SKM-1 treated with dmso at 0.1 percent for 144 hours (cell line): ENCODE data around the gene NUP133.

ENCODE experiments used
- DNase-seq: peaks from one replicate; lab custom pipeline; 2025; ENCODE audit not compliant: unreplicated experiment; lab: John Stamatoyannopoulos, UW

The NUP133 gene

DNA sequence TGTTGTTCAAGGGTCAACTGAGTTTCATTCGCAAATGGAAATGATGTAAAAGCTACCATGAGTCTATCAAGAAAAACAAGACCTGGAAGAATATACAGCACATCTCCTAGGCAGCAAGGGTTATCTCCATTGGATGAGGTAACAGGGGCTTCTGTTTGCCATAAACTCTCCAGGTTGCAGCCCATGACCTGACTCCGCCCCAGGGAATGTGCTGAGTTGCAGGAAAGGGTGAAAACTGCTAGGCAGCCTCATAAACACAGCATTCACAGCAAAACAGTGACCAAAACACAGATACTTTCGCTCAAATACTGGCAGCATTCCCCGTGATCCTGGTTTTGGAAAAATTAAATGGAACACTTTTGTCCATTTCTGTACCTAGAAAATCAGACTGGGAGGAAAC is 54.1 kb downstream of the NUP133 start:
- DNase-seq: no peak

DNA sequence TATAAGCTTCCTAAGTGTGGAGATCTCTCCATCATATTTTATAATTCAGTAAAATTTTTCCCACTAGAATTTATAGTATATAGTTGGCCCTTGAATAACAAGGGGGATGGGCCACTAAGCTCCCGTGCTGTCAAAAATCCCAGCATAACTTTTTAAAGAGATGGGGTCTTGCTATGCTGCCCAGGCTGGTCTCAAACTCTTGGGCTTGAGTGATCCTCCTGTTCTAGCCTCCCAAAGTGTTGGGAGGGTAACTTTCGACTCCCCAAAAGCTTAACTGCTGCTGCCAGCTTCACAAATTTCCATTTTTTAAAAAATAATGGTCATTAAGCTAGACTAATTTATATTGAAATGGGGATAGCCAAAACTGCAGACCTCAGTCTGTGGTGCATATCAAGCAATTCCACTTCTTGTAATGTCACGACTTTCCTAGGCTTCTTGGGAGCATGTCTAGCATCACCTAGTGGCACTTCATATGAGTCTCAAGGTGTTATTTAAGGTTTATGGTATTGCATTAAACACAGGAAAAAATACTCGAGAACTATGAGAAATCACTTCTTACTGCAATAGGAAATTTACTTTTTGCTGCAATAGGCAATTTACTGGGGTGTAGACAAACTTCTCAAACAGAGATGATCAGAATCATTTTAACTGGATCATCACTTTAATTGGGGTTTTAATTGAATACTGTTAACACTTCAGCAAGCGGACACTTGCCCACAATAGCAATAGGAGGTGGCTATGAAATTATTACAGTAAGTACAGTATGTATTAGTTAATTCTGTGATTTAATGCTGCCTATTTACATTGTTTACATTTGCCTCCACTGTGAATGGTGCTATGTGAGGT is 55.0 kb downstream of the NUP133 start:
- peak; percentile 42 for DNase-seq

DNA sequence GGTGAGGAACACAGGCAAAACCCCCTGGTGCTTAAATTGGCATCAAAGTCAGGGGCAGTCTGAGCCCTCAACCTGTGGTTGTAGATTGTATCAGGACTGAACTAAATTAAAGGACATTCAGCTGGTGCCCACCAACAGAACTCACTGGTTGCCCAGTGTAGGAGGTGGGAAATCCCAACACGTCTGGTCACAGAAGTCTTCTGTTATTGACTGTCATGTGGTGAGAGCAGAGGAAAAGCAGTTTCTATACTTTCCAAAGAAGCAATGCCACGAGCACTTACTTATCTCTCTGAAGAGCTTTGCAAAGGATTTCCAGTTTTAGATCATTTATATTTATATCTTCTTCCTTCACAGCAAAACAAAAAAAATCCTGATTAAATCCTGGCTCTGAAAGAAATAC is 59.3 kb downstream of the NUP133 start:
- no peak for DNase-seq

DNA sequence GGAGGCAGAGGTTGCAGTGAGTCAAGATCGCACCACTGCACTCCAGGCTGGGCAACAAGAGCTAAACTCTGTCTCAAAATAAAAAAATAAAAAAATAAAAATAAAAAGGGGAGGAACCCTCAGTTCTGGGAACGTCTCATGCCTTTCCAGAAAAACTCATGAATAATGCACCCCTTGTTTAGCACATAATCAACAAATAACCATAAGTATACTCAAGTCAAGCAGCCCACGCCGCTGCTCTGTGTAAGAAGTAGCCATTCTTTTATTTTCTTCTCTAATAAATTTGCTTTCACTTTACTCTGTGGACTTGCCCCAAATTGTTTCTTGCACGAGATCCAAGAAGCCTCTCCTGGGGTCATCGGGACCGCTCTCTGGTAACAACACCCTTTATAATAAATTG is 59.8 kb downstream of the NUP133 start:
- DNase-seq: no peak

DNA sequence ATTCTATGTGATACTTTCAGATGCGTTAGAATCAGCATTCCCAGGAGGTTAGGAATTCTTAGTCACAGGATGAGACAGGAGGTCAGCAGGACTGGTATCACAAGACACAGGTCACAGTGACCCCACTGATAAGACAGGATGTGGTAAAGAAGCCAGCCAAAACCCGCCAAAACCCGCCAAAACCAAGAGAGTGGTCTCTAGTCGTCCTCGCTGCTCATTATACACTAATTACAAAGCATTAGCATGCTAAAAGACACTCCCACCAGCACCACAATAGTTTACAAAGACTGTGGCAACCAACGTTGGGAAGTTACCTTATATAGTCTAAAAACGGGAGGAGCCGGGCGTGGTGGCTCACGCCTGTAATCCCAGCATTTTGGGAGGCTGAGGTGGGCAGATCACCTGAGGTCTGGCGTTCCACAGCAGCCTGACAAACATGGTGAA is 60.3 kb downstream of the NUP133 start:
- no peak for DNase-seq

DNA sequence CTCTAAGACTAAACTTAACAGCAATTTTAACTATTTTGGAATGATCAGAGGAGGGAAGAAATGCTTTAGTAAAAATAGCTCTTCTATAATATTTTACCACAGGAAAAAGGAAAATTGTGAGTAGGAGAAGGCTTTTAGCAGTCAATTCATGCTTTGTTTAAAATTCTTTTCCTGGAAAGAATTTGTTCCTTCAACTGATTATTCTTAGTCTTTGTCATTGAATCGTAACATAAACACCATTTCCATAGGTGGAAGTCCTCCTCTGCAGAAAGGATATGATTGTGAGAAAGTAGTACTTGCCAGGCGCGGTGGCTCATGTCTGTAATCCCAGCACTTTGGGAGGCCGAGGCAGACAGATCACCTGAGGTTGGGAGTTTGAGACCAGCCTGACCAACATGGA is 62.3 kb downstream of the NUP133 start:
- no peak for DNase-seq

DNA sequence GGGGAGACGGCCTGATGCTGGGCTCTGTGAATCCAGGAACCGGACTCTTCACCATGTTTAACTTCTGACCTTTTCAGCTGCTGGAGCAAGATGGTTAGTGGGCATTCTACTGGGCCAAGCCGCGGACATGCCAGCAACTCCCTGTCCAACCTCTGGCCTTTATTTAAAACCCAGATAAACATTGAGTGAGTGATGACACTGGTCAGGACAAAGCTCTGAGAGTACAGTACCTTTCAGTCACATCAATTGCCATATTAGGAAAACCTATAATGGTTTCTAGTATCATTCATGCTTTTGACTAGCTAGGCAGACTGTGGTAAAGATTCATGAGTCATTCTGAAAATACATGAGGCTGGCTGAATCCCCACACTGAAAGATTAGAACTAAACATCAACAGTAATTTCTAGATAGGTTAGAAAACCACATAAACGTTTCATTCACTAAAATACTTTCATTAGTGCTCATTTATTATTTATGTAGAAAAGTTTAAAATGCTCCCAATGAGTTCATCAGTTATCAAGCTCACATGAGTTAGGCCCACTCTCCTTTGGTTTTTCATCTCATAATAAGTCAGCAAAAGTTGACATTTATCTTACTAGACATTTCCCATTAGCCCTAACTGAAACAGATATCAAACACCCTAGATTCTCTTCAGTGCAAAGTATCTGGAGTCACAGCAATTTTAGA is 67.1 kb downstream of the NUP133 start:
- DNase-seq: no peak

DNA sequence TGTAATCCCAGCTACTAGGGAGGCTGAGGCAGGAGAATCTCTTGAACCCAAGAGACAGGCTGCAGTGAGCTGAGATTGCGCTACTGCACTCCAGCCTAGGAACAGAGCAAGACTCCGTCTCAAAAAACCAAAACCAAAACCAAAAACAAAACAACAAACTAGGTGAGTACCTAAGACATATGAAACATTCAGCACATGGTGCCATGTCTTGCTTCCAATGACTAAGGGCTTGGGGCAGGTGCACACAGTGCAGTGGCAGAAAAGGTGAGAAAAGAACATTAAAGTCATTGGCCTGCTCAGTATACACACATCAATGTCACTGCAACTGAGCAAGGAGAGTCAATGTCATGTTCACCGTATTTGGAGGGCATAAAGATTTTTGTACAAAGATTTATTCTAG is 70.1 kb downstream of the NUP133 start:
- DNase-seq: no peak

DNA sequence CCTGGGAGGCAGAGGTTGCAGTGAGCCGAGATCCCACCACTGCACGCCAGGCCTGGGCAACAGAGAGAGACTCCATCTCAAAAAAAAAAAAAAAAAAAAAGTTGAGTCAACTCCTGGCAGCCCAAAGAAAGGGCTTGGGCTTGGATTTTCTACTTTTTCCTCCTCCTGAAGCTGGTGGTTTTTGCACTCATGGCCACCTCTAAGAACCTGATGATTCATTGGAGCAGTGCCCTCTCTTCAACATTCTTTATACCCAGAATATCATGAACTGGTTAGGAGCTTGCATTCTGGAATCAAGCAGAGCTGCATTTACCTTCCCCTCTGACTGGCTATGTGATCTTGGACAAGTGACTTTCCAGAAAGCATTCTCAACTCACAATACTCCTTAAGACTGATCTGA is 70.7 kb downstream of the NUP133 start:
- no peak for DNase-seq

DNA sequence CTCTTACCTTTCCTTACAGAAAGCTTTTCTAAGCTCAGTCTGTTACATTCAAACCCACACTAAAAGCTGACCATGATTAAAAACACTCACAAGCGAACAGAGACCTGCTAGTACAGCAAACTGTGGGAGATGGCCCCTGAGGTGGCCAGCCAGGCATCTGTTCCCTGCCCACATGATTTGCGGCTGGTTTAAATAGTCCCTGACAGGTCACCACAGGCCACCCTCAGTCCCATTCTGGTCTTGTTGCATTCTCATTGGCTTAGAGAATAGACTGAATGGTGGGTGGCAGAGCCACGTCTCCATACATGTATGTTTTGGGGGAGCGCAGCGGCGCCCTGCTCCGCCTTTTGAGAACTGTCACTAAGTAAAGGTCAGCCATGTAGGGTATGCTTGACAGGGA is 71.9 kb downstream of the NUP133 start:
- DNase-seq: no peak

DNA sequence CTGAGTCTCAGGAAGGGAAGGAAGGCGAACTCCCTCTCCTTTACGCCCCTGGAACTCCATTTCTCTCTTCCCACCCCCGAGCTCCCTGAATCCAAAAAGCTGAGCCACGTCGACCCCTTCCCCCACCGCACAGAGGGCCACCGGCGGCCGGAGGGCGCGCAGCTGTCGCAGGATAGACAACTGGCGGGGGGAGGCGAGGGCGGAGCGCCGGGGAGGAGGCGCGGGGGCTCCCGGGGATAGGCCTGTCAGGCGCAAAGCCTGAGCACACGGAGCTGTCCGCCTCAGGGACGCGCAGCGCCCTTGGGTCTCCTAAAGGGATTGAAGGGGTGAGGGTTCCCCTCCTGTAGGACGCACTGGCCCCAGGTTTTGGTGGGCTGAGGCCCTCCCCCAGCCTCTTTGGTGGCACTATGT is 73.5 kb downstream of the NUP133 start:
- no peak for DNase-seq

DNA sequence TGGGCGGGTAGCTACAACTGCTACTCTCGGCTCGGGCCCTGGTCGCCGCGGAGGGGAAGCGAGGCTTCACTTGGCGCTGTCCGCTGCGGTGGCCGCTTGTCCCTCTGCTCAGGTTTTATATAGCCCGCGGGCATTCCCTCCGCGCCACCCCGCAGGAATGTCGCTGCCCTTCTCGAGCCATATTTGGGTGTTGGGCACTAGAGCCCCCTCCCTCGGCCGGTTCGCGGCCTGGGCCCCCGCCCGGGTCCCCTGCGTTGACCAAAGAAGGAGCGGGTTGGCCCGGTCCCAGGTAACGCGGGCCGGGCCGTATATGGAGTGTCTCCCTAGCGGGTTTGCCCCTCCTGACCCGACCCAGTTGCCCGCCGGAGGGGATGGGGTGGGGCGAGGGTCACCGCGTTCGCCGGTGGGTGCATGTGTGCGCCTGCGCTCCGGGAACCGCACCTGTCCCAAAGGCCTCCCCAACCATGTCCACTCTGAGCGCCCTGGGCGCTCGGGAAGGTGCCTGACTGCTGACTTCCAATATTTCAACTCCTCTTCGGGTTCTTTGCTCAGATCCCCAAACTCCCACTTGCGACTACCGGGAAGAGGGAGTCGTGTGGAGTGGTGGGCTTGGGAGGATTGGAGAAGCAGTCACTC is 74.0 kb downstream of the NUP133 start, which contains the start of gene ACTA1:
Gene ACTA1 (minus strand): TSS at position 90 of the 636 bp plus-strand sequence. CDS start 979 bp downstream, outside the sequence.
- DNase-seq: no peak

DNA sequence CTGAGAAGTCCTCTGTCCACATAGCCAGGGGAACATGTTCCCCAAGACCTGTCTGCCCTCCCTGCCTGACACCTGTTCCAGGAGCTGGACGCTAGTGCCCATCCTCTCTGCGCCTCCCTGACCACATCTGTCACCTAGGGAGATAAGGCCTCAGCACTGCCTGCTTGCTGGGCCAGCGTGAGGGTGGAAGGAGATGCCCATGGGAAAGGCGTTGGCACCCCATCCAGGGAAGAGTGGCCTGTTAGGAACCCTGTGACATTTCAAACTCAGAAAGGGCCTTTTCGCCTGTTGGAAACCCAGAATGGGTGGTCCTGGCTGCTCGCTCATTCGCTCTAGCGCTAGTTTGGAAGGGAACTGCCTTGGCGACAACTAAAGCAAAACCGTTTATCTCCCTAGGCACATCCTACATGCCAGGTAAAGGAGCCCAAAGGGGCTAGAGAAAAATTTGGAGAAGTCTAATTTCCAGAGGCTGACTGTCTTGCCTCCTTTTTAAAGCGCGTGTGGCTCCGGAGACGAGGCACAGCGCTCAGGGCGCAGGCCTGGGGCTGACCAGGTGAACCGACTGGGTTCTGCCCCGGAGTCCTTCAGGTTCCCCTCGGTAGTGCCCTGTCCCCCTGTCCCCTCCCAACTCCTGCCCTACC is 74.7 kb downstream of the NUP133 start:
- no peak for DNase-seq

DNA sequence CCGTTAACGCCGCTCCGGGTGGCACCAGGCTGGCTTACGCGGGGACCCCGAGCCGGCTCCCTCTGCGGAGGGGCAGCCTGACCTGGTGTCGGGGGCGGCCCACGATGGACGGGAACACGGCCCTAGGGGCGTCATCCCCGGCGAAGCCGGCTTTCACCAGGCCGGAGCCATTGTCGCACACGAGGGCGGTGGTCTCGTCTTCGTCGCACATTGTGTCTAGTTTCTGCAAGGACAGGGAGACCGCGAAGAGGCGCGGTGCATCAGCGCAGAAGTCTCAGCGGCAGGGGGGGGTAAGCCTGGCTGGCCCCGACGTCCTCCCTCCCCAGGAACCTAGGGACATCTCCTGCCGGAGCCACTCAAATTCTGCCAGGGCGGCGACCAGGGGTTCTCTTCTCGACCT is 75.2 kb downstream of the NUP133 start:
- DNase-seq: no peak

DNA sequence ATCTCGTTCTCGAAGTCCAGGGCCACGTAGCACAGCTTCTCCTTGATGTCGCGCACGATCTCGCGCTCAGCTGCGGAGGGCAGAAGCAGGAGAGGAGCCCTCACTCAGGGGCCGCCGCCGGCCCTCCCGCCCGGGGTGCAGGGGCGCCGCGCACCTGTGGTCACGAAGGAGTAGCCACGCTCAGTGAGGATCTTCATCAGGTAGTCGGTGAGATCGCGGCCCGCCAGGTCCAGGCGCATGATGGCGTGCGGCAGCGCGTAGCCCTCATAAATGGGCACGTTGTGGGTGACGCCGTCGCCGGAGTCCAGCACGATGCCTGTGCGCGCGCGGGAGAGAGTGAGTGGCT is 76.1 kb downstream of the NUP133 start:
- no peak for DNase-seq

DNA sequence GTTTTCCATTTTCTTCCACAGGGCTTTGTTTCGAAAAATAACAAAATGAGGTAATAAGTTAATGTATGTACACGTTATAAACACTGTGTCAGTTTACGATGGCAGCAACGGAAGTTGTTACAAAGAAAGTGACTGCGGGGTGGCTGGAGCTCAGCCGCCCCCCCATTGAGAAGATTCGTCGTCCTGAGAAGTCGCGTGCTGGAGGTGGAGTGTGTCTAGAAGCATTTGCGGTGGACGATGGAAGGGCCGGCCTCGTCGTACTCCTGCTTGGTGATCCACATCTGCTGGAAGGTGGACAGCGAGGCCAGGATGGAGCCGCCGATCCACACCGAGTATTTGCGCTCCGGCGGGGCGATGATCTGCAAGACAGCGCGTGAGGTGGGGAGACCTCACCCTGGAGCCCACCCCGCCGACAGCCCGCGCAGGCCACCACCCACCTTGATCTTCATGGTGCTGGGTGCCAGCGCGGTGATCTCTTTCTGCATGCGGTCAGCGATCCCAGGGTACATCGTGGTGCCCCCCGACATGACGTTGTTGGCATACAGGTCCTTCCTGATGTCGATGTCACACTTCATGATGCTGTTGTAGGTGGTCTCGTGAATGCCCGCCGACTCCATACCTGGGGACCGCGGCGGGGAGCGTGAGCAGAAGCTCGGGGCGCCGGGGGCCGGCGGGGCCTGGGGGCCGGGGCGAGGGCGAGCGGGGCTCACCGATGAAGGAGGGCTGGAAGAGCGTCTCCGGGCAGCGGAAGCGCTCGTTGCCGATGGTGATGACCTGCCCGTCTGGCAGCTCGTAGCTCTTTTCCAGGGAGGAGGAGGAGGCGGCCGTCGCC is 76.6 kb downstream of the NUP133 start:
- DNase-seq: no peak

DNA sequence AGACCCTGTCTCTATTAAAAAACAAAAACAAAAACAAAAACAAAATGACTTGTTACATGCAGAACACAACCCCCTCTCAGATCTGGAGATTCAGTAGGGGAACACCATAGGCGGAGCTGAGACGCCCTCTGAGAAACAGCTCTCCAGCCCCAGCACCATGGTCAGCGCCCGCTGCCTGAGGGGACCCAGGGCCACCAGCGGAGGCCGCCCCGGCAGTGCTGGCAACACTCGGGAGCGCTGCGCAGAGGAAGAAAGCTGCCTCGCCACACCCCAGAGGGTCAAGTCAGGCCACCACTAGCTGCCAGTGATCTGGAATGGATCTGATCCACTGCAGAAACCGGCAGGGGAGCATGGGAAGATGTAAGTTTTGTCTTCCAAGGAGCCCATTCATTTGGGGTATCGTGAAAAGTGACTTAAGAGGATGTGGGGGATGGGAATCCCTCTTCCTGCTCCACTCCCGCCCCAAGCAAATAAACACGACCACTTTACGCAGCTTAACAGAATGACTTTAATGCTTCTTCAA is 77.3 kb downstream of the NUP133 start:
- DNase-seq: no peak

DNA sequence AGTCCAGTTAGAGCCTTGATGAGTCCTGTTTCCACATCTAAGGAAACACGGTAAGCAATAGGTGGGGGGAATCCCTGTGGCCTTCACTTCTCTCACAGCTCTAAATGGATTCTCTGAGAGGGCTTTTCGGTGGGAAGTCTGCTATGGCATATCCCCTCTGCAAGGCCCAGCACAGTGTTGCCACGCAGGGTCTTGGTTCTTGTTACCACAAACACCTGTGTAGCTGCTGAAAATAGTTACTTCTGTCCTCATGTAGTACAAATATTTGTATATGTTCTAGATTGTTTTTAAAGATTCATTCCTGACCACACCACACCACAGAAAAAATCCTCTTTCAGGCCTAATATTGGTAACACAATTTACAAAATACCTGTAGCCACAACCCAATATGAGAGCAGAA is 79.9 kb downstream of the NUP133 start:
- DNase-seq: no peak

DNA sequence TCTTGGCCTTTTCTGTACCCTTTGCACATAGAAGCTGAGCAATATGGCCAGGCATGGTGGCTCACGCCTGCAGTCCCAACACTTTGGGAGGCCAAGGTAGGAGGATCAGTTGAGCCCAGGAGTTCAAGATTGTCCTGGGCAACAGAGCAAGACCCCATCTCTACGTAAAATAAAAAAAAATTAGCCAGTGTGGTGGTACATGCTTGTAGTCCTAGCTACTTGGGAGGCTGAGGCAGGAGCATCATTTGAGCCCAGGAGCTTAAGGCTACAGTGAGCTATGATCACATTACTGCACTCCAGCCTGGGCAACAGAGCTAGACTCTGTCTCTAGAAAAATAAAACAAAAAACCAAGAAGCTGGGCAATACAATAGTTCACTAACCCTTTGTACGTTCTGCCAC is 80.6 kb downstream of the NUP133 start:
- no peak for DNase-seq

DNA sequence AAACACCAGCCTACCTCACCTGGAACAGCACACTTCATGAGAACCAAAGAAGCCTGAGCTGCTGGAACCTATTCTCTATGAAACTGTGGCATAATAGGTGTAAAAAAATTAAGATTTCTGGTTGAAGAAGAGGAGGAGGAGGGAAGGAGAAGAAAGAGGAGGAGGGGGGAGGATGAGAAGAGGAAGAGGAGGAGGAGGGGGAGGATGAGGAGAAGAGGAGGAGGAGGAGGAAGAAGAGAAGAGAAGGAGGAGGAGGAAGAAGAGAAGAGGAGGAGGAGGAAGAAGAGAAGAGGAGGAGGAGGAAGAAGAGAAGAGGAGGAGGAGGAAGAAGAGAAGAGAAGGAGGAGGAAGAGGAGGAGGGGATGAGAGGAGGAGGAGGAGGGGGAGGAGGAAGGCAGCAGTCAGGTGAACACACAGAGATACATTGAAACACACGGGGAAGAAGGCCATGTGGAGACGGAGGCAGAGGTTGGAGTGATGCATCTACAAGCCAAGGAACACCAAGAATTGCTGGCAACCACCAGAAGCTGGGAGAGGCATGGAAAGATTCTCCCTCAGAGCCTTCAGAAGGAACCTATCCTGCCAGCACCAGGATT is 82.5 kb downstream of the NUP133 start:
- DNase-seq: no peak
